Activated CD4-positive, alpha-beta T cell treated with anti-CD3 and anti-CD28 coated beads, Interleukin-2, Interleukin-6, amounts not matched to agents 100 ng/mL and 50 ng/mL, durations not matched to agents 16 hours and 8 hours (primary cell): ENCODE data around the gene RIT1.
"Not testable (repeated sequence)": the region's sequence is repeated elsewhere in the genome, so short reads cannot be mapped to it uniquely, and the experiment has no call there.

Source experiments
- DNase-seq: peaks from one replicate; pipeline ENCODE4 v3.0.0-alpha.2; 2020

The RIT1 gene

DNA sequence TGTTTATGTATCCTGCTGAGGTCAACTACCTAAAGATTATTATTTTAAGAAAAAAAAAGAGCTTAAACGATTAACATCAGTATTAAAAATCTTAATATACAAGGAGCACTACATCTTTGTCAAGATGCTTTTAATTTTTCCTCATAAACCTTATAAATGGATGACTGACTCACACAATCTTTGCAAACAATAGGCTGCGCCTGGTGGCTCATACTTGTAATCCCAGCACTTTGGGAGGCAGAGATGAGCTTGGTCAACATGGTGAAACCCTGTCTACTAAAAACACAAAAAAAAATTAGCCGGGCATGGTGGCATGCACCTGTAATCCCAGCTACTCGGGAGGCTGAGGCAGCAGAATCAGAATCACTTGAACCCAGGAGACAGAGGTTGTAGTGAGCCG, 21.3 kb upstream of the RIT1 start:
- no peak for DNase-seq

DNA sequence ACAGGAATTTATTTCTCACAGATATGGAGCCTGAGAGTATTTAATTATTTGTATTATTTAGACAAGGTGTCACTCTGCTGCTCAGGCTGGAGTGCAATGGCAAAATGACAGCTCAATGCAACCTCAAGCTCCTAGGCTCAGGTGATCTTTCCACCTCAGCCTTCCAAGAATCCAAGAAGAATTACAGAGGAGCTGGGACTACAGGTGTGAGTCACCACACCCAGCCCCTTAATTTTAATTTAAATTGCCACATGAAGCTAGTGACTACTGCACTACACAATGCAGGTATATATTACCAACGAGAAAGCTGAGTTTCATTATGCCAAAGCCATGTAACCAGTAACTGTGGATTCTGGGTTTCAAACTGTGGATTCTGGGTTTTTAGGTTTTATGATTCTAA, 20.9 kb upstream of the RIT1 start:
- DNase-seq: no peak

DNA sequence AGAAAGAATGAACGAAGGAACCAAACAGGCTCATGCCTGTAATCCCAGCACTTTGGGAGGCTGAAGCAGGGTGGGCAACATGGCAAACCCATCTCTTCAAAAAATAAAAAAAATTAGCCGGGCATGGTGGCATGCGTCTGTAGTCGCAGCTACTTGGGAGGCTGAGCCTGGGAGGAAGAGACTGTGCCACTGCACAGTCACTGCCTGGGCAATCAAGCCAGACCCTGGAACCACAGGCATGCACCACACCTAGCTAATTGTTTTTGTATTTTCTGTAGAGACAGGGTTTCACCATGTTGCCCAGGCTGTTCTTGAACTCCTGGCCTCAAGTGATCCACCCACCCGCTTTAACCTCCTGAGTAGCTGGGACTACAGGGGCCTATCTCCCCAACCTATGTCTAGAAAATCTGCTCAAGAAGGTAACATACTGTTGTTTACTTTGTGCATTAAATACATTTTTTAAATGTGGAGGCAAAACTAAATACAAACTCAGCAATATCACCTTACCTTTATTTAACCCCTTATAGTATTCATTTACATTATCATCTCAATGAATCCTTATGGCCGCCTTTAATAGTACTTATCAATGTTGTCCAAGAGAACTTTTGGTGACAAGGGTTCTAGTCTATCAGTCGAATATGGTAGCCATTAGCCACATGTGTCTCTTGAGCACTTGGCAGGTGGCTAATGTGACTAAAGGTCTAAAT, 20.3 kb upstream of the RIT1 start:
- DNase-seq: no peak

DNA sequence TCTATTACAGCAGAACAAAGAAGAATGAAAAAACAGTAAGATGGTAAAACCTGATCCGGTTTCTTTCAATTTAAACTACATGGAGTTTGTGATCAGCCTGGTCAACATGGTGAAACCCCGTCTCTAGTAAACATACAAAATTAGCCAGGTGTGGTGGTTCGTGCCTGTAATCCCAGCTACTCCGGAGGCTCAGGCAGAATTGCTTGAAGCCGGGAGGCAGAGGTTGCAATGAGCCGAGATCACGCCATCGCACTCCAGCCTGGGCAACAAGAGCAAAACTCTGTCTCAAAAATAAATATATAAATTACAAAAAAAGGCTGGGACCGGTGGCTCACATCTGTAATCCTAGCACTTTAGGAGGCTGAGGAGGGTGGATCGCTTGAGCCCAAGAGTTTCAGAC, 19.6 kb upstream of the RIT1 start:
- not testable (repeated sequence) for DNase-seq

DNA sequence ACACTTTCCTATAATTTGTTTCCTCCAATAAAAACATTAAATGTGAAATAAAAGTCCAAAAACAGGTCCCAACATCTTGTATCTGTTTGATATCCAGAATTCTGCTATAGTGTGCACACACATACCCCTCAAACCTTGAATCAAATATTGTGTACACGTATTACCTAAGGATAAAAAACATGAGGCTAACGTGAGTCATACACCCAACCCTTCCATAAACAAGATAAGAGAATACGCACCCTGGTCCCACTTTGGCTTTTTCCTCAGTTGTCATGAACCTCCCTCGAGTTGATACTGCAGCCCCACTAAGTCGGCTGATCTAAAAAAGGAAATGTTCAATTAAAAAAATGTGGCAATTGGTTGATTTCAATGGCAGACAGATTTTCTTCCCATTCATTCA, 17.9 kb upstream of the RIT1 start:
- no peak for DNase-seq

DNA sequence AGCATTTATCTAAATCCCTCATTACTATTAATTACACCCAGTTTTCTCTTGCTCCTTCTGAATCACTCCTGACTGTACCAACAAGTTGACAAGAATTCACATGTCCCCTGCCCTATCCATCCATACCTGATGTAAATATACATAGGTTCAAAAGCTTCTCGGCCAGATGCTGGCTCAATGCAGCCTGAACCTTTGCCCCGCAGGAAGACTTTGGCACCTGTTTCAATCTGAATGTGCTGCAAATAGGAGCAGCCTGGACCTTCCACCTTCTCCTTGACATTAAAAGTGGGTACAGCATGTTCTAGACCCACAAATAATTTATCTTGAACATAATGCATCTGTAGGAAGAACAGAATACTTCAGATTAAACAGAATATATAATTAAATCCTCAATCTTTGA, 14.4 kb upstream of the RIT1 start:
- DNase-seq: no peak

DNA sequence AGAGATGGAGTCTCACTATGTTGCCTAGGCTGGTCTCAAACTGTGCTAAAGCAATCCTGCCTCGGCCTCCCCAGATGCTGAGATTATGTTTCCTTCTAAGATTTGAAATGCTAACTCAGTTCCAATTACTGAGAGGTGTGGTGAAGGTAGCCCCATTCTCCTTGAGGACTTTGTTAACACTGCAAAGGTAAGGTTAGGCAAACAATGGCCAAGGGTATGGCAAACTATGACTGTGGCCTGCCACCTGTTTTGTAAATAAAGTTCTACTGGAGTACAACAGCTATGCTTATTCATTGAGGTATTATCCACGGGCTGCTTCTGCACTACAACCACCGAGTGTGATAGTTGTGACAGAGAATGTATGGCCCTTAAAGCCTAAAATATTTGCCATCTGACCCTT, 9.6 kb upstream of the RIT1 start:
- no peak for DNase-seq

DNA sequence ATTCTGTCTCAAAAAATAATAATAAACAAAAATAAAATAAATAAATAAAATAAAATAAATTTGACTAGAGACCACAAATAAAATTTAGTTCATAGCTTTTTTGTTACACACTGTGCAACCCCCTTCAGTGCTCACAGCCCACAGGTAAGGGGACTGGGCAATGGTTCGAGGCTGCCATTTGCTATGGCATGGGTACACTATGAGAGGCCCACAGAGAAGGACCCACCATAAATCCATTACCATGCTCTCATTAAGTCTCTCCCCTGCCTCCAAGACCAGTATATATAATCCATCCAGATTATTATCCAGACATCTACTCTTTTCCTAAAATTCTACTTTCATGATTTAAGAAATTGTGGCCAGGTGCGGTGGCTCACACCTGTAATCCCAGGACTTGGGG, 8.7 kb upstream of the RIT1 start:
- DNase-seq: no peak

DNA sequence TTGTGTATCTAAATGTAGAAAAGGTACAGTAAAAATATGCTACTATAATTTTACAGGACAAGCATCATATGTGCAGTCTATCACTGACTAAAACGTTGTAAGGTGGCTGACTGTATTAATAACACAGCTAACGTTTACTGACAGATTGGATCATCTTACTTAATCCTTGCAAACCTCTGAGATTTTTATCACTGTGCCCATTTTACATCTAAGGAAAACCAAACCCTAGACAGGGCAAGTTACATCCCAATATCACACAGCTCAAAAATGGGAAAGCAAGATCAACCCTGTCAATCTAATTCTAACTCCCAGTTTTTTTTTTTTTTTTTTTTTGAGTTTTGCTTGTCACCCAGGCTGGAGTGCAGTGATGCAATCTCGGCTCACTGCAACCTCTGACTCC, 7.5 kb upstream of the RIT1 start:
- DNase-seq: no peak

DNA sequence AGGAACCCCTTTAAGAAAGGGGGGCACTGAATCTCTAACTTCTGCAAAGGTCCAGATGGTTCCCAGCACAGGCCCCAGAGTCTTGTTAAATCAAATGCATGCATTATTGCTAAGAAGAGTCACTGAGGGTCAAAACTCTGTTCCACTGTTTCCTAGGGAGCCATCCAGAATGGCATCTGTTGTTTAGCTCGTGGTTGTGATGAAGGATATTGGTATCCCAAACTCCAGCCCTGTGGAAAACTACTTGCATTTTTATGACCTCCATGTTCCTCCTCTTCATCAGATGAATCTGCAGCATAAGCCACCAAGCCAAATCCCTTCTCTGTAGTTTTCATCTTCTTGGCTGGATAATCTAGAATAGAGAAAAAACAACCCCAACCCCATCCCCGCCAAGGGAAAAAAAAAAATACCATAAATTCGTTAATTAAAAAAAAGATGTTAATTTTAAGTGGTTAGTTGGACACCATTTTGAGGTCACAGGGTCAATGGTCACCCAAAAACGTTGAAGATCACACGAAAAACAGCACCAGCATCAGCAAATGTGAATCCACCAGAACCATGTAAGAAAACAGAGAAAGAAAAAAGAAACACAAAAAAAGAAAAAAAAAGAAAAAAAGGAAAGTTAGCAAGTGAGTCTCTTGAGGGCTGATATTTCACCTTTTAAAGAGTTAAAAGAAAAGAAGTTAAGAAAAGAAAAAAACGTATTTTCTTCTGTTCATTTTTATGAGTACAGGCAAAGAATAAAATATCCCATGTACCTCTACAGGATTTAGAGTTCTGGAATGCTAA, 3.0 kb upstream of the RIT1 start:
- no peak for DNase-seq

DNA sequence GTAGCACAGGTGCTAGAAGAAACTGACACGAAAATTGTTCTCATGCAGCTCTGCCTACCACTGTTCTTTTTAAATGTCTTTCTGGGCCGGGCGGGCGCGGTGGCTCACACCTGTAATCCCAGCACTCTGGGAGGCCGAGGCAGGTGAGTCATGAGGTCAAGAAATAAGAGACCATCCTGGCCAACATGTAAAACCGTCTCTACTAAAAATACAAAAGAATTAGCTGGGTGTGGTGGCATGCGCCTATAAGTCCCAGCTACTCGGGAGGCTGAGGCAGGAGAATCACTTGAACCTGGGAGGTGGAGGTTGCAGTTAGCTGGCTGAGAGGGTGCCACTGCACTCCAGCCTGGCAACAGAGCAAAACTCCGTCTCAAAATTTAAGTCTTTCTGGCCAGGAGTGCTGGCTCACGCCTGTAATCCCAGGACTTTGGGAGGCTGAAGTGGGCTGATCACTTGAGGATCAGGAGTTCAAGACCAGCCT, 947 bp upstream of the RIT1 start:
- no peak for DNase-seq

DNA sequence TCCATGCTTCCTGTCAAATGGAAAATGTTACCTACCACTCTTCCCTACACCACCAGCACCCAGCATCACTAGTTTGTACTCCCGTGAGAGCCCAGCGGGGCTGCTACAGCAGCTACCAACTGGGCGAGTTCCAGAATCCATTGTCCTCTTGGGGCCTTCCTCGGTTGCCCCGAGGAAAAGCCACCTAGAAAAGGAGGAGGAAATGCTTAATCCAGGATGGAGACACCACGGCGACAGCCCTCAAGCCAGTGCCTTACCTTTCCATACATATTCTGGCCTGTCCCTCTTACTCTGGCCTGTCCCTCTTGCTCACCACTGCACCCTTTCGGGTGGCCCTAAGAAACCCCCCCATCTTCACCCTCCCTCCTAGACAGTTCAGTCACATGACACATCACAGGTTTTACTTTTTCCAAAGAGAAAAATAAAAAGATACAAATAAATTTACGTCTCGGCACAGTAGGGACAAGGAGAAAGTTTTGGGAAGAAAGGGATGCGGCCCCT, 478 bp downstream of the RIT1 start:
- no peak for DNase-seq

DNA sequence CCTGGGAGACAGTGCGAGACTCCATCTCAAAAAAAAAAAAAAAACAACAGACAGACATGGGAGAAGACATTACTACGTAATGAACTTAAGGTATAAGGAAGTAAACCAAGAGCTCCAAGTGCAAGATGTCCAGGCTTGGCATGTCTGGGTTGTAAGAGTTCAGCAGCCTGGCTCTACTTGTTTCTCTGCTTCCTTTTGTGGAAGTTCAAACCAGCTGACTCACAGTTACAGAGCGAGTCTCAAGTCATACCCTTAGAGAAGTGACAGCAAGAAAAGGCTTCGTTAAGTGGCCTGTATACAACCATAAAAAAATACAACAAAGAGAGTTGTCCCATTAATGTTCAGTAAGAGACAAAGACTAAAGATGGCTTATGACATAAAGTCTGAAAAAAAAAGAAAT, 1.3 kb downstream of the RIT1 start:
- DNase-seq: no peak

DNA sequence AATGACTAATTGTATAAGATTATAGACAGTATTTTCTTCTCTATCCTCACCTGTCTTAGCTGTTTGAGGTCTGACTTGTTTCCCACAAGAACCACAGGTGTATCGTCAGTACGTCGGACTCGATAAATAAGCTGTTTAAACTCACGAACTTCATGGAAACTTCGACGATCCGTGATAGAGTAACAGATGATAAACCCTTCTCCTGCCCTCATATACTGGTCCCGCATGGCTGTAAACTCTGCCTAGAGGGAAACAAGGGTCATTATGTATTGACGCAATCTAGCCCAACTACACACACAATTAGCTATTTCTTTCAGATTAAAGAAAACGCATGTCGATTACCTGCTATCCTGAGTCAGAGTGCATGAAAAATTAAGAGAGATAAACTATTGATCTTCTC, 6.9 kb downstream of the RIT1 start:
- DNase-seq: no peak

DNA sequence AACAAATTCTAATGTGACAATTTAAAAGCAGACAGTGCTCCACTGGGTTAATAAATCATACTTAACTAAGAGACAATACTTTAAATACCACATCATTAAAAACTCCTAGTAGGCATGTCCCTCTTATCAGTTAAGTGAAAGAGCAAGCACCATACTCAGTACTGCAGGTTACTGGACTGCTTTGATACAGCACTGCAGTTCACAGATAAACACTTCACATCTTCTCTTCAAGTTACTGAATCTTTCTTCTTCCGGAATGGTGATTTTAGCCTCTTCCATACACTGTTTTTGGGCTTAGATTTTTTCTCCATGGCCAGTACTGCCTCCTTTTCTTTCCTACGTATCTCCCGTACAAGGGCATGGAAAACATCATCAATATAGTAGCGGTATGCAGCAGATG, 11.0 kb downstream of the RIT1 start:
- no peak for DNase-seq

DNA sequence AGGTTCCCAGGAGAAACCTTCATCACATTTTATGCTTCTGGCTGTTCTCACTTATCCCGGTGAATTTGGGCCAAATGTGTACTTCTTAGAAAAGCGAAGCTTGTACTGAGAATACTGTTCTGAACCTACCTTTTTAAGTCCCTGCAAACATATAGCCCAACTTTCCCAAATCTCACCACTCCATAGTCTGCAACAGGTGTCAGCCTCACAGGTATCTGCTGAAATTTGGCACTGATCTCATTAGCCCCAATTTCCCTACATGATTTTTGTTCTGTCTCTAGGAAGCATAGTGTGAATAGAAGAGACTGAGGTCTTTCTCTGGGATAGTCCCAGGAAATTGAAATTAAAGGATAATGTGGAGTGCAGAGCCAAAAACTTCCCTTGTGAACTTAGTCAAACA, 11.5 kb downstream of the RIT1 start:
- DNase-seq: no peak

DNA sequence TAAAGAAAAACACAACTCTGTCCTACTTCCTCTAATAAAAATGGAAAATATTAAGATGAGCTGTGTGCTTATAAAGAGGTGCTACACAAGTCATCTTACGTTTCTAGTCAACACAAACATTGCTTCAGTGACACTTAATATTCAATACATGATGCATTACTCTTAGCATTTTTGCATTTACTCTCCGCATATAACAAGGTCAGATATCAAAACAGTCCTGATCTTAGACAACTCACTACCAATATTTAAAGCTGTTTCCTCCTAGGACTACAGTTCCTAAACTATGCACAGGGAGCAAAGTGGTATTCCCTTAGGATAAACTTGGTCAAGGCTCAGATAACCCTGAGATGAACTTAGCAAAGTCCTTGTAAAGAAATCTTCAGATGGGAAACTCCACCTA, 12.3 kb downstream of the RIT1 start:
- no peak for DNase-seq

DNA sequence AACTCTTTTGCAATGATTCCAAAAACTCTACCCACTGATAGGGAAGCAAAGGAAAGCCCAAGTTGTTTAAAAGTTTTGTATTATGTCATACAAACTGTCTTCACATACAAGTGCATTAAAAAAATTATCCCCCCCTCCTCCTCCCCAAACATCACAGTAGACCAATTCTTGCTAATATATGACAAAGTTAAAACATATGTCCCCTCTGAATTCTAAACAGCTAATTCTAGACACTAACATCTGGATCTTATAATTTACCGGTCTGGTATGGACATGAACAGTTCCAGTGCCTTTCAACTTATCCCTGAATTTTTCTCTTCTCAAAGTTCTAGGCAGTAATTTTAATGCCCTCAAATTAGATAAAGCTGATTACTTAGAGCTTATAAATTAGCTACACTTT, 13.4 kb downstream of the RIT1 start:
- no peak for DNase-seq

DNA sequence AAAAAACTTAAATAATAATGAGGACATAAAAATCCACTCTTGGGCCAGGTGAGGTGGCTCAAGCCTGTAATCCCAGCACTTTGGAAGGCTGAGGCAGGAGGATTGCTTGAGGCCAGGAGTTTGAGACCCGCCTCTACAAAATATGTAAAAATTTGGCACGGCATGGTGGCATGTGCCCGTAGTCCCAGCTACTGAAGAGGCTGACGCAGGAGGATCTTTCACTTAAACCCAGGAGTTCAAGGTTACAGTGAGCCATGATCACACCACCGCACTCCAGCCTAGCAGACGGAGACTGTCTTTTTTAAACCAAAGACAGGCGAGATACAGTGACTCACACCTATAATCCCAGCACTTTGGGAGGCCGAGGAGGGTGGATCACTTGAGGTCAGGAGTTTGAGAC, 14.7 kb downstream of the RIT1 start:
- DNase-seq: not testable (repeated sequence)

DNA sequence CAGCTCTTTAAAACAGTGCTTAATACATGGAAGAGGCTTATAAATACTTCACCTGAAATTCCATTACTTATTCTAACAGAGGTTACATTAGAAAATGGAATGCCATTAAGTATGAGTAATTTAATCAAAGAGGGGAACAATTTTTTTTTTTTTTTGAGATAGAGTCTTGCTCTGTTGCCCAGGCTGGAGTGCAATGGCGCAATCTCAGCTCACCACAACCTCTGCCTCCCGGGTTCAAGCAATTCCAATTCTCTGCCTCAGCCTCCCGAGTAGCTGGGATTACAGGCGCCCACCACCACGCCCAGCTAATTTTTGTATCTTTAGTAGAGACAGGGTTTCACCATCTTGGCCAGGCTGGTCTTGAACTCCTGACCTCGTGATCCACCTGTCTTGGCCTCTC, 15.5 kb downstream of the RIT1 start:
- not testable (repeated sequence) for DNase-seq

DNA sequence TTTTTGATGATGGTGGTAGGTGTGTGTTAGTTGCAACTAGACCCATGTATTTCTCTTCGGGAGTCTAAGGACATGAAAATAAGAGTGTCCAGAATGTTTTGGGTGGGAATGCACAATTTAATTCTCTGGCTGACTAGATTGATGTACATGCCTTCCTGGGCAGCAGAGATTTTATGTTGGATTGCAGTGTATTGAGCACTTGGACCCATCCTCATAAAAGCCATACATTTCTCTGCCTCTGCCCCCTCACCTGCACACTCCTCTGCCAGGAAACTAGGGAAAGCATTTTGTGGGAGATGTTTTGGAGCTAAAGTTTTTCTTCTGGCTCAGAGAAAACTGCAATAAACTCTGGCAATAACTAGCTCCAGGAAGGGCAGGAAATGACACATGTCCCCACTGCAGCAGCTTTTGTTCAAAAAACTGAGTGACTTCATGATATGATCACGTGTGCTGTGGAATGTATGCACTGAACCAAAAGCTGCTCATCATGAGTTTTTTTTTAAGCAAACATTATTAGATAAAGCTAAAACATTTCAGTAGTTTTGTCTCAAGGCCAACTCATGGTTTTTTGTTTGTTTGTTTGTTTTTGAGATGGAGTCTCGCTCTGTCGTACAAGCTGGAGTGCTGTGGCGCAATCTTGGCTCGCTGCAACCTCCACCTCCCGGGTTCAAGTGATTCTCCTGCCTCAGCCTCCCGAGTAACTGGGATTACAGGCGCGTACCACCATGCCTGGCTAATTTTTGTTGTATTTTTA, 17.6 kb downstream of the RIT1 start:
- DNase-seq: peak; percentile 44

DNA sequence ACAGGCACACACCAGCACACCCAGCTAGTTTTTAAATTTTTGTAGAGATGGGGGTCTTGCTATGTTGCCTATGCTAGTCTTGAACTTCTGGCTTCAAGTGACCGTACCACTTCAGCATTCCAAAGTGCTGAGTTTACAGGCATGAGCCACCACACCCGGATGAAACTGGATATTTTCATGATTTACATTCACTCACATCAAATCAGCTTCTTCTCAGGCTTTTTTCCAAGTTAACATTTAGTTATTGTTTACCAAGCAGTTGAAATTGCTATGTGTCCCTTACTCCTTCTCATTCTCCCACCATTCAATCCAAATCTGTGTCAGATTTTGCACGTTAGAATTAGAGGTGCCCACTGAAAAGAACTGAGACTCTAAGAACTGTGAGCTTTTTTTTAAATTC, 18.4 kb downstream of the RIT1 start:
- DNase-seq: no peak

DNA sequence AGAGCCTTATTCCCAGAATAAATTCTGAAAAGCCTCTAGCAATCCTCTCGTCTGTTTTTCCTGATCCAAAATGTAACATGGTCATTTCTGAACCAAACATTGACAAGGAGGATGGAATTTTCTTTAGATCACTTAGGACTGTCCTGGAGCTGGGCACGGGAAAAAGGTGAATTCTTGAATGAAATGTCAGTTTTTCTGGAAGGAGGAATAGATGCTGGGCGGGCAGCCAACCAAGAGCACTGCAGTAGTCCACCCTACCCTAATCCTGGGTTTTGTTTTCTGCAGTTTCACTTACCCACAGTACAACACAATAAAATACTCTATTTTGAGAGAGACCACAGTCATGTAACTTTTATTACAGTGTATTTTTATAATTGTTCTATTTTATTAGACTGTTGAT, 20.9 kb downstream of the RIT1 start:
- no peak for DNase-seq

DNA sequence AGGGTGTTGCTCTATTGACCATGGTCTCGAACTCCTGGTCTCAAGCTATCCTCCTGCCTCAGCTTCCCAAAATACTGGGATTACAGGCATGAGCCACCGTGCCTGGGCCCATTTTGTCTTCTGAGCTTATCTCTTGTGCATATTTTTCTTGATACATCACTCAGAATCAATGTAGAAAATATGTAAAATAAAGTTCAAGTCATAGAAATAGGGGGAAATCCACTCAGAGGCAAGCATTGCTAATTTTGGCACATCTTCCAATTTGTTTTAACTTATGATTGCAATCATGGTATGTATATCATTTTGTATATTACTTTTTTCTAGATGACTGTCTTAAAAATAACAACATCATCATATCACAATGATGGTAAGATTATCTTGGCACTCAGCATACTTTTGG, 21.6 kb downstream of the RIT1 start:
- DNase-seq: no peak
